CD4-positive, alpha-beta T cell treated with Interleukin-15 for 1 hour (primary cell): ENCODE data around the gene KATNIP.
A peak's percentile ranks its signal among the peaks of the same experiment; 100 is the strongest.

Experiments
- DNase-seq: peaks from one replicate; pipeline ENCODE4 v3.0.0-alpha.2; 2020

Gene KATNIP

GRCh38 chr16:27549746-27550581 lies at the start of gene KATNIP, which contains the start of gene GTF3C1:
Gene KATNIP (plus strand): TSS chr16:27550144. CDS start chr16:27550171, 27 bp downstream.
Gene GTF3C1 (minus strand): TSS chr16:27549913. CDS start chr16:27549890, 23 bp downstream.
- DNase-seq = peak; percentile 99

GRCh38 chr16:27500801-27501200 lies 49.1 kb upstream of the KATNIP start:
- no peak for DNase-seq

DNA sequence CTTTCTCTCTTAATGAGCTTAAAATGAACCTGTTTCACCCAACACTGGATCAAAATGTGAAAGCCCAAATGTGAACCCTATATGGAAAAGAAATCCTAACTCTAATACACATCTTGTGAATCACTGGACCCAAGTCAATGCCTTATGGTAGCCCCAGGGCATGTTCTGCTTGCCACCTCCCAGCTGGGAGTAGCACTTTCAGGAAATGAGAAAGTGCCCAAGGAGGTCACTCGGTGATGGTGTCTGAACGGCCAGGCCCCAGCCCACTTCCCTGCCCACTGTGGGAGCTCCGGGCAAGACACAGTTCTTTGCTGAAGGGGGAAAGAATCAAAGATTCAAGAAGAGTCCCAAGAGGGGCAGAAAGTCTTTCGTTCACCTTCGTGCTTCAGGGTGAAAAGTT lies 46.3 kb upstream of the KATNIP start:
- DNase-seq = no peak

- DNase-seq = no peak
These were observed 44.4 kb upstream of the KATNIP start for GRCh38 chr16:27505297-27506236.

DNA sequence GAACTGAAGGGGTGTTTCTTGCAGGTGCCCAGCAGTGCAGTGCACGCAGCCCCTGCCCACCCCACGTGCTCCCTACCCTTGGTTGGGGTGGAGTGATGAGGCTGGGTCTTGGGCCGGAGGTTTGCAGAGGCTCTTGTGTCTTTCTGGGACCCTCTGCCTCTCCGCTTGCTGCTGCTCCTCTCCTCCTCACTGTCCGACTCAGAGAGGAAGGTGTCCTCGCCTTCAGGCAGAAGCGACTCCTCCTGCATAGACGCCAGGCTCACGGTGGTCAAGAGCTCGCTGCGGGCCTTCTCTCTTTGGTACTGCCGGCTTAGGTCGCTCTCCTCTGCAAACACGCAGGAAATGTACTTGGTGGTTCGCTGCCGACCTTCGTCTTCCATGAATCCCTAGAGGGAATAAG lies 43.2 kb upstream of the KATNIP start:
- no peak for DNase-seq

DNA sequence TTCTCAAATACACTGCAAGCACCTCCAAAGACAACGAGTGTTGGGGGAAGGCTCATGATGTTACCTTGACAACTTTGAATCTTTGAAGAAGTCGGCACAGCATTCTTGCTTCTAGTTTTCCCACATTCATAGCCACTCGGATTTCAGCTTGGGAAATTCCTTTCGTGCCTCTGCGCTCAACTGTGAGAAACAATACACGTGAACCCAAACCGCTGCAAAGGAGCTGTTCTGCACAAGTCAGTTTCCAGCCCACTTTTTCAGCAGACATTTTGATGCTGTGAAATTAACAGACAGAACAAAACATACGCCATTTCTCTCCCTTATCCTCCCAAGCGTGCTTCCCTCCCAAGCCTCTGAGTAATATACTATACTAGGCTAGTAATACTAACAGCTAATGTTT lies 41.5 kb upstream of the KATNIP start:
- DNase-seq = no peak

- no peak for DNase-seq
These were observed 38.1 kb upstream of the KATNIP start for GRCh38 chr16:27511657-27512448.

- no peak for DNase-seq
These were observed 35.1 kb upstream of the KATNIP start for GRCh38 chr16:27514806-27515205.

DNA sequence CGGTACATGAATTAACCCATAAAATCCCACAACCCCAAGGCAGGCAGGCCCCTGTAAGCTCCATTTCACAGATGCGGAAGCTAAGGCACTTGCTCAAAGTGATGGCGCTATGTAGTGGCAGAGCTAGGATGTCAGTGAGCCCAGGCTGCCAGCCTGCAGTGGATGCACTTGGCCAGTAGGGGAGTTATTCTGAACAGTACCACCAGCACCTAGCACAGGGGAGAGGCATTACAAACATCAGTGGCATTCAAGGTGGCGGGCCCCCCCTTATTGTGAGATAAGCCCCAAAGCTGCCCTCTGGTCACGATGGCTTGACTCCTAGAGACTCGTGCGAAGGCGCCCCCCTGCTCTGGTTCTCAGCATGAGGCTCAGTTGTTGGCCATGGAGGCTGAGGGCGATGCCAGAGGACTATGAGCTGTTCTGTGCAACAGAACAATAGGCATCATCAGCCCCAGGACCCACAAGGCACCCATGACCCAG lies 34.0 kb upstream of the KATNIP start:
- no peak for DNase-seq

DNA sequence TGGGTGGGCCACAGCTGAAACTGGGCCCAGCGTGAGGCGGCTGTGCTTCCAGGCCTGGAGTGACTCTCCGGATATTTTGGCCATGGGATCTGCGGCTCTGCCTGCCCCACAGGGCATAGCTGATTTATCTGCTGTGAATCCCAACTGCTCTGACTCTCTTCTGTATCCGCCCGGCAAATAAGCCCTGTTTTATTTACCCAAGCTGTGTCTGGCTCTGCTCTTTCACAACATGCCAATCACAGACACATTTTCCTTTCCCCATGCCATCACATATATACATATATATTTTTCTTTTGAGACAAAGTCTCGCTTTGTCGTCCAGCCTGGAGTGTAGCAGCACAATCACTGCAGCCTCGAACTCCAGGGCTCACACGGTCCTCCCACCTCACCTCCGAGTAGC lies 33.6 kb upstream of the KATNIP start:
- DNase-seq = no peak

DNA sequence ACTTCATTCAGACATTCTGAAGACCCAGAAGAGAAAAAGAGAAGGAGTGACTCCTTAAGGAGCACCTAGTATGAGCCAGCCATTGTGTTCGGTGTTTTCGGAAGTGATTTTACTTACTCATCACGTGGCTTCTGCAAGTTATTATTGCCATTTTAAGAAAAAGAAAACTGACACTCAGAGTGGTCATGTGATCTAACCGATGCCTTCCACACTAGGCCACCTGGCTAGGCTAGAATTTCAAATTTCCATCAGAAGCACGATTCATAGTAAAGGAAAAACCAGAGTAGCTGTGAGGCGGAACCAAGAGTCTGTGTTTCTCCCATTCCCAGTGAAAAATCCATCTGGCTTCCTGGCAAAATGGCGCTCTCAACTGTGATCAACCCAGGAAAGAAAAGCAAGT lies 32.3 kb upstream of the KATNIP start:
- DNase-seq = no peak

DNA sequence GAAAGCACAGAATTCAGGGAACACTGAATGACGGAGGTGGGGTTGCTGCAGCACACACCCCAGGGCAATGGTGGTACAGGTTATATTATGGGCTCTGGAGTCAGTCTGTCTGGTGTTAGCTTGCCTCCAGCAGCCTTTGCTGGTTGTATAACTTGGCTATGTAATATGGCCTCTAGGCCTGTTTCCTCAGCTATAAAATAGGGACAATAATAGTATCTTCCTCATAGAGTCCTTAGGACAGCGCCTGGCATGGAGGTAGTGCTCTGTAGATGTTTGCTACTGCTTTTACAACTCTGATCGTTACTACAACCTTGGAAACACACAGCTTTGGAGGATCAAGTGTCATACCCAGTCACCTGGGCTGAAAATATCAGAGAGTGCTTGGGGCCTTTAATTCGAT lies 31.7 kb upstream of the KATNIP start:
- no peak for DNase-seq

- DNase-seq = no peak
These were observed 28.8 kb upstream of the KATNIP start for GRCh38 chr16:27520982-27521673.

DNA sequence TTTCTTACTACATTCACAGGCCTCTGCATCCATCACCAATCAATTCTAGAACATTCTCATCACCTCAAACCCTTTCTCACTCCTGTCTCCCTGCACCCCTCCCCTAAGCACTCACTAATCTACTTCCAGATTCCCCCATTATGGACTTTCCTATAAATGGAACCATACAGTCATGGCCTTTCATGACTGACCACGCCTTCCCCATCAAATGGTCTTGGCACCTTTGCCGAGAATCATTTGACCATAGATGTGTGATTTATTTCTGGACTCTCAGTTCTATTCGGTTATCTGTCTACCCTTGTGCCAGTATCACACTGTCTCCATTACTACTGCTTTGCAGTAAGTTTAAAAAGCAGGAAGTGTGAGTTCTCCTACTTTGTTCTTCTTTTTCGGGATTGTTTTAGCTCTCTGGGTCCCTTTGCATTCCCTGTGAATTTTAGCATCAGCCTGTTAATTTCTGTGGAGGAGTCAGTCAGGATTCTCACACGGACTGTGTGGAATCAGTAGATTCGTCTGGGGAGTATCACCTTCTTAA lies 27.7 kb upstream of the KATNIP start:
- no peak for DNase-seq

GRCh38 chr16:27526180-27526579 lies 23.8 kb upstream of the KATNIP start:
- no peak for DNase-seq

DNA sequence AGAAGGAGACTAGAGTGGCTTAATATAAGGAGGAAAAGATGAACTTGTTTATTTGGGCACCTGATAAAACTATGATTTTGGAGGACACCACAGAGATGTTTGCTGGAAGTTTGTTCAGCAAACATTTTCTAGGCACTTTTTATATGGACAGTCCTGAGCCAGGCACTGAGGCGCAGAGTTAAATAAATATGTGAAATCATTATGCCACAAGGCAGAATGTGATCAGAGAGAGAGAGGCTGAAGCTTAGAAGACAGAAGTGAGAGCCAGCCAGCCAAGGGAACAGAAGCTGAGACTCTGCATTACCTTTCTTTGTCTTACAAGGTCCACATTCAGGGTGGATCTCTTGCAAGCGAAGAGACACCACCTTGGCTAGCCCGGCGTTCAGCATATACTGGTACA lies 21.6 kb upstream of the KATNIP start:
- no peak for DNase-seq

GRCh38 chr16:27529962-27530361 lies 20.0 kb upstream of the KATNIP start:
- DNase-seq = no peak

DNA sequence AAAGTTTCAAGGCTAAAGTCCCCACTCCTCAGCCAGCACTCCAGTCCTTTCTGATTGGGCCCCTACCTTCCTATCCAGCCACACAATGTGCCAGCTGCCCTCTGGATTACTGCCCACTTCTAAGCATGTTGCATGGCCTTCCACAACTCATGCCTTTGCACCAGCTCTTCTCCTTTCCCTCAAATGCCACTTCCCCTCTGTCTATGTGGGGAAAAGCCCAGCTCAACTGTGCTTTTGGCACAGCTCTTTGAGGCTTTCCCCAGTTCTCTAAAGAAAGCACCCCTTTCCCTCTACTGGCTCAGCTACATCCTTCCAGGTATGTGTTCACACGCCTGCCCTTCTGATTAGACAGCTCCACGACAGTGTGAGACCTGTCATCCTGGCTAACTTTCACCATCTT lies 18.8 kb upstream of the KATNIP start:
- DNase-seq = no peak

DNA sequence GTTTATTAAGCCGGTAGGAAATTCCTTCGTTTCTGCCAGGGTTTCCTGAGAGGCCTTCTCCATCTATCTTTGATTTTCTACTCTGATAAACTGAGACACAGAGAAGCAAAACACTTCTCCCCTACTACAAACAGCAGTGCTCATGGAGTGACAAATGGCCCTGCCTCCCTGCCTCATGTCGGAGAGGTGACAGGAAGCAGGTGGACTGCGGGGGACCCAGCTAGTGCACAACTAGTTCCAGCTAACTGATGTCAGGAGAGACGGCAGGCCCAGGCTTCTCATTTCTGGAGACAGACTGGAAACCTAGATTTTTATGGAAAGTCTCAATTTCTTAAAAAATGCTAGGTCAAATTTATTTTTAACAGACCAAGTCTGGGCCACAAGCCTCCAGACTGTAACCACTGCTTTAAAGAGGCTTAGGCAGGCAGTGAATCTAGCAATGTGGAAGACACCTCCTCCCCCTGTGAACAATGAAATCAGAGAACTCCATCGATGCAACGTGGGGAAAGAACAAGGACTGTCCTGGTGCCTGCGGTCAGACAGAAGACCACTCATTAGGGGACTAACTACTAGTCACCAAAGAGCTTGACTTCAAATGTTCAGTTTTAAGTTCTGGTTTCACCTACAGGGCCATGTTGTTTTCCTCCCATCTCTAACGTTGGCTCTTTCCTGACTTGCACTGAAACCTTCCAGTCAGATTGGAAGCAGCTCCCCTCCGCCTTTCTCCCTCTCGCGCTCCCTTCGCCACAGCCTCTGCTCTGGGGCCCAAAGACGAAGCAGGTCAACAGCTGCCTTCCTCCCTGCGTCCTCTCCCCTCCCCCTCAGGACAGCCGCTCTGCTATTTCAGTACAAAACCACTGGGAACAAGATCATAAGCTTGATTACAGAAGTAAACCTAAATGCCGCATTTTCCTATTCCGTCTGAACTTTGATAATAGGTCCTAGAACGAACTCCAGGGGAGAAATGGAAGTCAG lies 17.8 kb upstream of the KATNIP start:
- no peak for DNase-seq

DNA sequence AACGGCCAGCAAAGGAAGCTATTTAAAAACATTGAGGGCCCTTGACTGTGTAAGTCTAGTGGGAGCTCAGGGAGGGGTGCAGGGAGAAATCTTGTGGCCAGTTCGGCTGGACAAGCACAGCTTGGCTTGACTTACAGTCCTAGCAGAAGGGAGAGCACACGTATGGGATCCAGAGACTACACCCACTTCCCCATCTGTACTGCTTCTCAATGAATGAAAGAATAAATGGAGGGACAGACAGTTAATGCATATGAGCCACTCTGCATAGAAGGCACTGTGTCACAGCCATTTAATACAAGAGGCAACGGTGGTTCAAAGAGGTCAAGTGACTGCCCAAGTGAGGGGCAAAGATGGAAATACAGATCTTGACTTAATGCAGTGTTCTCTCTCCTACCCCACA lies 15.7 kb upstream of the KATNIP start:
- DNase-seq = no peak

GRCh38 chr16:27538528-27538927 lies 11.4 kb upstream of the KATNIP start:
- DNase-seq = no peak
